ENCODE measurements around the gene MACROD2.

- TF ChIP-seq CTCF (IDR thresholded peaks at IDR 0.05) (no peak), POLR2A (IDR thresholded peaks at IDR 0.05) (no peak)
Measured at GRCh38 chr20:14536738-14537137, 541.4 kb downstream of the MACROD2 start.
